PFSK-1 (cell line): ENCODE results near the gene SPIRE2.

ENCODE experiments used
- SIN3A ChIP-seq: IDR thresholded peaks from 2 replicates; pipeline ENCODE4 v1.6.1; 2012; ENCODE audit warnings: mild to moderate bottlenecking, low read length, moderate library complexity, borderline replicate concordance; ENCODE audit not compliant: insufficient read depth
- TAF1 ChIP-seq: IDR thresholded peaks from 2 replicates; pipeline ENCODE4 v1.6.1; 2012; ENCODE audit warnings: low read length, control low read depth, borderline replicate concordance; ENCODE audit not compliant: insufficient read depth
- TF ChIP-seq, protein P1 (sequence below), 2 experiments: IDR thresholded peaks; 2 replicates each; pipeline versions ENCODE4 v1.6.1 to v1.8.0; 2011 to 2012; ENCODE audit warnings: low read depth in 2 of 2, low read length in 2 of 2, control low read depth in 1 of 2, inconsistent platforms in 1 of 2, mild to moderate bottlenecking in 1 of 2, moderate library complexity in 1 of 2; ENCODE audit not compliant: insufficient read depth in 1 of 2

DNA sequence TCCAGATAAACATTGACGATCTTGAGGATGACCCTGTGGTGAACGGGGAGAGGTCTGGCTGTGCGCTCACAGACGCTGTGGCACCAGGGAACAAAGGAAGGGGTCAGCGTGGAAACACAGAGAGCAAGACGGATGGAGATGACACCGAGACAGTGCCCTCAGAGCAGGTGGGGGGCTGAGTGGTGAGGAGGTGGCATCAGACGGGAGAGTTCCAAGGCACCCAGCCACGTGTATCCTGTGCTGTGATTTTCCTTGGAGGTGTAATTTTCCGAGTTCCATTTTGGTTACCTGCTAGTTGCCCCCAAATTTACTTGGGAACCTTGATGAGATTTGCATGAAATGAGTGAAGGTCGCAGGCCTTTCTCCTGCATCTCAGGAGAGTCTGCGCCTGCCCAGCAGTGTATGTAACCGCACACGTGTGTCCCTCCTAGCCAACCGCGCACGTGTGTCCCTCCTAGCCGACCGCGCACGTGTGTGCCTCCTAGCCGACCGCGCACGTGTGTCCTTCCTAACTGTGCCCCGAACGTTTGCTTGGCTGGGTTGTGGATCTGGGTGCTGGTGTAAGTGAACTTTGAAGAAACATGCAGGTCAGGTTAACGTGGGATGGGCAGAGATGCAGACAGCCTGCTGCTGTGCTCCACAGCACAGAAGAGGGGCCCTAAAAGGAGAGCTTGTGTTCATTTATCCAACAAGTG lies 55.2 kb downstream of the SPIRE2 start:
- TF ChIP-seq TAF1, result no peak
- TF ChIP-seq SIN3A, result no peak
- TF ChIP-seq, protein P1, sequence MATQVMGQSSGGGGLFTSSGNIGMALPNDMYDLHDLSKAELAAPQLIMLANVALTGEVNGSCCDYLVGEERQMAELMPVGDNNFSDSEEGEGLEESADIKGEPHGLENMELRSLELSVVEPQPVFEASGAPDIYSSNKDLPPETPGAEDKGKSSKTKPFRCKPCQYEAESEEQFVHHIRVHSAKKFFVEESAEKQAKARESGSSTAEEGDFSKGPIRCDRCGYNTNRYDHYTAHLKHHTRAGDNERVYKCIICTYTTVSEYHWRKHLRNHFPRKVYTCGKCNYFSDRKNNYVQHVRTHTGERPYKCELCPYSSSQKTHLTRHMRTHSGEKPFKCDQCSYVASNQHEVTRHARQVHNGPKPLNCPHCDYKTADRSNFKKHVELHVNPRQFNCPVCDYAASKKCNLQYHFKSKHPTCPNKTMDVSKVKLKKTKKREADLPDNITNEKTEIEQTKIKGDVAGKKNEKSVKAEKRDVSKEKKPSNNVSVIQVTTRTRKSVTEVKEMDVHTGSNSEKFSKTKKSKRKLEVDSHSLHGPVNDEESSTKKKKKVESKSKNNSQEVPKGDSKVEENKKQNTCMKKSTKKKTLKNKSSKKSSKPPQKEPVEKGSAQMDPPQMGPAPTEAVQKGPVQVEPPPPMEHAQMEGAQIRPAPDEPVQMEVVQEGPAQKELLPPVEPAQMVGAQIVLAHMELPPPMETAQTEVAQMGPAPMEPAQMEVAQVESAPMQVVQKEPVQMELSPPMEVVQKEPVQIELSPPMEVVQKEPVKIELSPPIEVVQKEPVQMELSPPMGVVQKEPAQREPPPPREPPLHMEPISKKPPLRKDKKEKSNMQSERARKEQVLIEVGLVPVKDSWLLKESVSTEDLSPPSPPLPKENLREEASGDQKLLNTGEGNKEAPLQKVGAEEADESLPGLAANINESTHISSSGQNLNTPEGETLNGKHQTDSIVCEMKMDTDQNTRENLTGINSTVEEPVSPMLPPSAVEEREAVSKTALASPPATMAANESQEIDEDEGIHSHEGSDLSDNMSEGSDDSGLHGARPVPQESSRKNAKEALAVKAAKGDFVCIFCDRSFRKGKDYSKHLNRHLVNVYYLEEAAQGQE (IDR thresholded peaks at IDR 0.05; ENCODE audit: insufficient read depth in 1 of 2, low read depth in 2 of 2, low read length in 2 of 2), result no peak
